Stimulated activated CD8-positive, alpha-beta memory T cell treated with anti-CD3 and anti-CD28 coated beads, Interleukin-15, amount 100 ng/mL, for 4 hours (primary cell): ENCODE results near the gene C1QTNF2.

Experiments
- DNase-seq, 2 donors: peaks; one replicate each; pipeline ENCODE4 v3.0.0-alpha.2; 2020; ENCODE audit warnings: low read depth in 2 of 2

C1QTNF2 gene

GRCh38 chr5:160298189-160298588, 72.2 kb downstream of the C1QTNF2 start:
- no peak for DNase-seq

- DNase-seq: peak in 1 of 2 donors; percentile 6
These were observed 72.7 kb downstream of the C1QTNF2 start for GRCh38 chr5:160297776-160298175.
